Body of pancreas (tissue), 4 donors: ENCODE data around the gene RNF6. TPM values are rescaled to one million over a fixed set of nuclear protein-coding genes. Genes with fewer than 3 reads are reported as not detected.

Experiments used
- ATAC-seq: fragments of 150-250 bp; one replicate; pipeline ENCODE4 v1.9.1; 2016
- DNase-seq, 4 donors: peaks; one replicate each; pipeline ENCODE4 v3.0.0-alpha.2; 2019
- H3K27ac ChIP-seq, 4 donors: fragments of 200-600 bp; sonication (generic); 1 replicate in 3 of 4; 2 replicates in 1 of 4; pipeline versions ENCODE4 v1.5.1 to v1.6.1; 2016 to 2019; ENCODE audit warnings: mild to moderate bottlenecking in 1 of 4, mixed read lengths in 1 of 4, moderate library complexity in 1 of 4
- H3K27me3 ChIP-seq, 2 donors: fragments of 200-600 bp; sonication (generic); one replicate each; pipeline ENCODE4 v1.6.0; 2016; ENCODE audit warnings: mild to moderate bottlenecking in 1 of 2
- H3K36me3 ChIP-seq, 2 donors: fragments of 200-600 bp; sonication (generic); replicated peaks in 1 of 2; 2 replicates each; pipeline ENCODE4 v1.5.1; 2016; ENCODE audit warnings: low read depth in 2 of 2; ENCODE audit not compliant: insufficient read depth in 1 of 2
- H3K4me1 ChIP-seq: fragments of 200-600 bp; sonication (generic); one replicate; pipeline ENCODE4 v1.6.0; 2016
- H3K4me3 ChIP-seq, 2 donors: fragments of 200-600 bp; sonication (generic); 1 replicate in 1 of 2; 2 replicates in 1 of 2; pipeline ENCODE4 v1.5.1; 2016 to 2019
- H3K9me3 ChIP-seq, 3 donors: fragments of 200-600 bp; sonication (generic); 1 replicate in 2 of 3; 2 replicates in 1 of 3; pipeline ENCODE4 v1.5.1; 2016
- CTCF ChIP-seq, 7 experiments: fragments of 450-650 bp in 4 of 7; fragments of 200-600 bp in 3 of 7; sonication (generic) in 3 of 7; IDR thresholded peaks; one replicate each; pipeline ENCODE4 v1.5.1; 2016 to 2019; ENCODE audit warnings: antibody characterized with exemption in 7 of 7
- POLR2A ChIP-seq, 3 donors: fragments of 450-650 bp; IDR thresholded peaks; one replicate each; pipeline ENCODE4 v1.6.1; 2016; ENCODE audit warnings: antibody characterized with exemption in 3 of 3, mild to moderate bottlenecking in 2 of 3
- WGBS, 2 donors: methylation state at CpG; one replicate each; pipeline ENCODE4 v1.1.5; 2017; 5-methylcytosine and 5-hydroxymethylcytosine counted together
- intact Hi-C: fragments of 100-400 bp; cut with DNase I; formaldehyde crosslinking; loops from one replicate; pipeline ENCODE4 v1.15.1; 2023
- total RNA-seq, 2 donors: library from RNA; depleted of rRNA; stranded (reverse); fragments of >200 nt; gene quantifications; one replicate each; pipeline ENCODE4 v1.1.0, GENCODE V29; 2016

The RNF6 gene
- total RNA-seq, 2 donors from 2014 or later: 6.9 to 13.0 TPM

- TF ChIP-seq CTCF (IDR thresholded peaks at IDR 0.05) (no peak), POLR2A (IDR thresholded peaks at IDR 0.05) (no peak)
- H3K4me3 ChIP-seq: no peak overlapping the region
- DNase-seq (no peak), ATAC-seq (no peak)
- H3K27ac ChIP-seq: no peak overlapping the region
- no peaks in the 10 kb centered on the region for H3K9me3 ChIP-seq
- intact Hi-C loops: no loop called here
- peaks cover 8% of the 10 kb centered on the region for H3K4me1 ChIP-seq
- H3K27me3 ChIP-seq: no peaks in the 10 kb centered on the region
- H3K36me3 ChIP-seq: no peaks in the 10 kb centered on the region
Observed at GRCh38 chr13:26197298-26197697, 24.8 kb downstream of the RNF6 start.

- peak; percentile 3 for ATAC-seq
- TF ChIP-seq POLR2A (IDR thresholded peaks at IDR 0.05): no peak
- TF ChIP-seq CTCF (IDR thresholded peaks at IDR 0.05): no peak
- Histone ChIP-seq H3K36me3 (no peaks in the 10 kb centered on the region), H3K27ac (peak overlapping the region in 3 of 4 donors; percentile 72 to 89 (median 87)), H3K4me3 (peak overlapping the region; percentile 0 to 21), H3K9me3 (no peaks in the 10 kb centered on the region), H3K4me1 (peaks cover 24% of the 10 kb centered on the region), H3K27me3 (no peaks in the 10 kb centered on the region)
- intact Hi-C loops: loop anchor here (10.0 kb wide), 1 partner anchor 368 kb away; the partner anchor contains the start of gene WASF3
- DNase-seq: peak in 3 of 4 donors; percentile 15 to 30 (median 24)
- 40 to 48% methylated on average over 6 to 20 of the region's 22 CpGs for WGBS, 2 donors
Observed at GRCh38 chr13:26186995-26187394, 35.1 kb downstream of the RNF6 start.

GRCh38 chr13:26186118-26186870 is 35.8 kb downstream of the RNF6 start:
- no peaks in the 10 kb centered on the region for H3K27me3 ChIP-seq
- 1% methylated on average over 44 to 75 of the region's 76 CpGs for WGBS, 2 donors
- no peaks in the 10 kb centered on the region for H3K9me3 ChIP-seq
- intact Hi-C loops: loop anchor here (10.0 kb wide), 1 partner anchor 369 kb away; the partner anchor contains the start of gene WASF3
- H3K36me3 ChIP-seq: no peaks in the 10 kb centered on the region
- peak; percentile 27 to 98 (median 72) for TF ChIP-seq CTCF (IDR thresholded peaks at IDR 0.05)
- TF ChIP-seq POLR2A (IDR thresholded peaks at IDR 0.05): peak; percentile 33 to 67 (median 61)
- H3K4me3 ChIP-seq: peak overlapping the region; percentile 21 to 59
- DNase-seq (peak; percentile 92 to 96 (median 93)), ATAC-seq (peak; percentile 98)
- peaks cover 24% of the 10 kb centered on the region for H3K4me1 ChIP-seq
- peak overlapping the region; percentile 64 to 89 (median 80) for H3K27ac ChIP-seq

GRCh38 chr13:26185720-26186117 is 36.4 kb downstream of the RNF6 start:
- H3K27me3 ChIP-seq: no peaks in the 10 kb centered on the region
- peak overlapping the region; percentile 64 to 89 (median 80) for H3K27ac ChIP-seq
- peaks cover 24% of the 10 kb centered on the region for H3K4me1 ChIP-seq
- intact Hi-C loops: loop anchor here (10.0 kb wide), 1 partner anchor 369 kb away; the partner anchor contains the start of gene WASF3
- ATAC-seq: no peak
- no peaks in the 10 kb centered on the region for H3K36me3 ChIP-seq
- WGBS, 2 donors: 32 to 33% methylated on average over 8 of the region's 8 CpGs
- no peak for TF ChIP-seq CTCF (IDR thresholded peaks at IDR 0.05)
- no peak for TF ChIP-seq POLR2A (IDR thresholded peaks at IDR 0.05)
- peak in 1 of 4 donors; percentile 22 for DNase-seq
- no peaks in the 10 kb centered on the region for H3K9me3 ChIP-seq
- H3K4me3 ChIP-seq: peak overlapping the region; percentile 21 to 59
